ENCODE measurements around the gene ANXA2R. TPM values are rescaled to one million over a fixed set of nuclear protein-coding genes. Genes with fewer than 3 reads are reported as not detected.

The ANXA2R gene
- total RNA-seq, 2 experiments from 2014 or later, result 45.6 to 48.9 TPM

Other genes with a start within 250 kb of the ANXA2R start
- under 1 TPM in 1 of 2 experiments, not detected in 1; 0.36 TPM for gene SELENOP, start 228.4 kb downstream of the ANXA2R start, total RNA-seq
- gene ZNF131, start 80.6 kb upstream of the ANXA2R start, total RNA-seq, result 10 to 100 TPM; 71.7 to 72.4 TPM
- under 1 TPM; 0.08 to 0.44 TPM for gene NIM1K, start 151.9 kb upstream of the ANXA2R start, total RNA-seq

Measured in CD4-positive, alpha-beta T cell (primary cell).